A673 (cell line): ENCODE measurements around the gene MITF. TPM values are rescaled to one million over a fixed set of nuclear protein-coding genes. Genes with fewer than 3 reads are reported as not detected.

Experiments used
- BruUV-seq: library from RNA; stranded (reverse); fragments of 400-500 nt; replicated peaks from 2 replicates; lab custom pipeline; 2021; lab: Mats Ljungman, UMichigan
- CTCF ChIA-PET: fragments of 300-600 bp; sonication (Branson Sonifier 250); formaldehyde crosslinking; loops from one replicate; lab custom pipeline; 2022; ENCODE audit warnings: antibody characterized with exemption; lab: Charles Lee
- POLR2A ChIA-PET: fragments of 300-600 bp; sonication (Branson Sonifier 250); formaldehyde crosslinking; loops from one replicate; lab custom pipeline; 2022; ENCODE audit warnings: antibody characterized with exemption; ENCODE audit not compliant: low non-redundant PET; lab: Charles Lee
- DNase-seq: peaks from one replicate; pipeline ENCODE4 v3.0.0-alpha.2; 2015; ENCODE audit warnings: low spot score
- H3K27ac ChIP-seq: fragments of 200-600 bp; sonication (generic); 2 replicates; pipeline ENCODE4 v1.5.1; 2016; ENCODE audit warnings: mixed run types, low read depth, mild to moderate bottlenecking, mixed read lengths, antibody characterized with exemption, low read length; ENCODE audit not compliant: poor library complexity, severe bottlenecking
- H3K27me3 ChIP-seq: fragments of 200-600 bp; sonication (generic); replicated peaks from 2 replicates; pipeline ENCODE4 v1.6.1; 2017; ENCODE audit warnings: mixed run types, low read depth, mild to moderate bottlenecking, mixed read lengths, antibody characterized with exemption, low read length; ENCODE audit not compliant: insufficient read depth, poor library complexity
- H3K36me3 ChIP-seq: fragments of 200-600 bp; sonication (generic); 2 replicates; pipeline ENCODE4 v1.6.1; 2016; ENCODE audit warnings: mixed run types, mild to moderate bottlenecking, mixed read lengths, antibody characterized with exemption, low read length; ENCODE audit not compliant: insufficient read depth, poor library complexity, severe bottlenecking
- H3K4me1 ChIP-seq: fragments of 200-600 bp; sonication (generic); 2 replicates; pipeline ENCODE4 v1.6.1; 2017; ENCODE audit warnings: mixed run types, mild to moderate bottlenecking, mixed read lengths, antibody characterized with exemption, low read length; ENCODE audit not compliant: insufficient read depth, poor library complexity, severe bottlenecking
- H3K4me3 ChIP-seq: fragments of 200-600 bp; sonication (generic); 2 replicates; pipeline ENCODE4 v1.5.1; 2016; ENCODE audit warnings: low read depth, mixed run types, mild to moderate bottlenecking, mixed read lengths, low read length; ENCODE audit not compliant: poor library complexity, severe bottlenecking
- H3K9me3 ChIP-seq: fragments of 200-600 bp; sonication (generic); 2 replicates; pipeline ENCODE4 v1.6.1; 2016; ENCODE audit warnings: mixed run types, low read depth, mild to moderate bottlenecking, mixed read lengths, antibody characterized with exemption, low read length; ENCODE audit not compliant: poor library complexity, severe bottlenecking
- EZH2 ChIP-seq: fragments of 200-600 bp; sonication (generic); IDR thresholded peaks from 2 replicates; pipeline ENCODE4 v1.6.1; 2017; ENCODE audit warnings: borderline replicate concordance, low read depth, mild to moderate bottlenecking, mixed read lengths, antibody characterized with exemption, low read length; ENCODE audit not compliant: poor library complexity, severe bottlenecking
- intact Hi-C: fragments of 100-400 bp; cut with micrococcal nuclease; formaldehyde crosslinking; loops from one replicate; pipeline ENCODE4 v1.10.0; 2022; ENCODE audit not compliant: unreplicated experiment
- total RNA-seq: library from RNA; stranded (reverse); gene quantifications from 2 replicates; pipeline ENCODE4 v1.2.3, GENCODE V29; 2021
- TF ChIP-seq, protein P1 (sequence below): fragments of 300-800, 200-600 bp; sonication (generic); conservative IDR thresholded peaks from 2 replicates; pipeline ENCODE4 v1.5.1; 2017; ENCODE audit warnings: low read depth, mild to moderate bottlenecking, antibody characterized with exemption, low read length, moderate library complexity, mixed read lengths

Gene MITF
- total RNA-seq, 1 experiment from 2014 or later = 0.52 TPM

DNA sequence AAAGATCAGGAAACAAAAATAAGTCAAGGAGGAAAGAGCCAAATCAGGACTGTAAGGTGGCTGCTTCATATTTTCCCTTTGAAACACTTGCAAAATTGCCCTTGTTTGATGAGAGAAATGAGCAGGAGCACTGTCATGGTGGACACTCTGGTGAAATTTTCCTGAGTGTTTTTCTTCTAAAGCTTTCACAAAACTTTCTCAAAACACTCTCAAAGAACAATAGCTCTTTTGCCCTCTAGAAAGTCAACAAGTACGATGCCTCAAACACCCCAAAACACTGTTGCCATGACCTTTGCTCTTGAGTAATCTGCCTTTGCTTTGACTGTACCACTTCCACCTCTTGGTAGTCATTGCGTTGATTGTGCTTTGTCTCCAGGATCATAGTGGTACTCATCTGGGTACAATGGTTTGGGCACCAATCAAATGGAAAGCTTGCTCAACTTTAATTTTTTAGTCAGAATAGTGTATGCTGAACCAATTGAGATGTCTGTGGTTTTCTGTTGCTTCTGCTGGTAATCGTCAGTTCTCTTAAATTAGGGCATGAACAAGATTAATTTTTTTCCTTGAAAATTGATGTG lies 13.2 kb upstream of the MITF start:
- H3K36me3 ChIP-seq = no peaks in the 10 kb centered on the region
- POLR2A ChIA-PET = no interaction called here

GRCh38 chr3:69729147-69729919 lies 9.9 kb upstream of the MITF start:
- intact Hi-C loops = no loop called here
- no peaks in the 10 kb centered on the region for H3K9me3 ChIP-seq
- no peaks in the 10 kb centered on the region for H3K4me1 ChIP-seq
- CTCF ChIA-PET = no interaction called here
- no peaks in the 10 kb centered on the region for H3K27me3 ChIP-seq
- H3K4me3 ChIP-seq = no peak overlapping the region
- no peak overlapping the region for H3K27ac ChIP-seq
- POLR2A ChIA-PET = interaction anchor here (0.6 kb wide), 1 partner anchor 10 kb away, joined by 3 read pairs; the partner anchor contains the start of gene MITF
- no peaks in the 10 kb centered on the region for H3K36me3 ChIP-seq
- BruUV-seq = no TSS peak
- DNase-seq = no peak
- TF ChIP-seq, protein P1, sequence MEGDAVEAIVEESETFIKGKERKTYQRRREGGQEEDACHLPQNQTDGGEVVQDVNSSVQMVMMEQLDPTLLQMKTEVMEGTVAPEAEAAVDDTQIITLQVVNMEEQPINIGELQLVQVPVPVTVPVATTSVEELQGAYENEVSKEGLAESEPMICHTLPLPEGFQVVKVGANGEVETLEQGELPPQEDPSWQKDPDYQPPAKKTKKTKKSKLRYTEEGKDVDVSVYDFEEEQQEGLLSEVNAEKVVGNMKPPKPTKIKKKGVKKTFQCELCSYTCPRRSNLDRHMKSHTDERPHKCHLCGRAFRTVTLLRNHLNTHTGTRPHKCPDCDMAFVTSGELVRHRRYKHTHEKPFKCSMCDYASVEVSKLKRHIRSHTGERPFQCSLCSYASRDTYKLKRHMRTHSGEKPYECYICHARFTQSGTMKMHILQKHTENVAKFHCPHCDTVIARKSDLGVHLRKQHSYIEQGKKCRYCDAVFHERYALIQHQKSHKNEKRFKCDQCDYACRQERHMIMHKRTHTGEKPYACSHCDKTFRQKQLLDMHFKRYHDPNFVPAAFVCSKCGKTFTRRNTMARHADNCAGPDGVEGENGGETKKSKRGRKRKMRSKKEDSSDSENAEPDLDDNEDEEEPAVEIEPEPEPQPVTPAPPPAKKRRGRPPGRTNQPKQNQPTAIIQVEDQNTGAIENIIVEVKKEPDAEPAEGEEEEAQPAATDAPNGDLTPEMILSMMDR = no peak
- no peak for TF ChIP-seq EZH2

More for the DNA sequence above, 13.2 kb upstream of the MITF start:
- no peak overlapping the region for H3K27ac ChIP-seq
- H3K4me1 ChIP-seq = no peaks in the 10 kb centered on the region
- TF ChIP-seq, protein P1 = no peak
- no peak for TF ChIP-seq EZH2
- intact Hi-C loops = no loop called here
- BruUV-seq = no TSS peak
- no peak for DNase-seq
- H3K4me3 ChIP-seq = no peak overlapping the region
- no peaks in the 10 kb centered on the region for H3K27me3 ChIP-seq
- CTCF ChIA-PET = no interaction called here
- H3K9me3 ChIP-seq = no peaks in the 10 kb centered on the region

- Histone ChIP-seq H3K36me3 (no peaks in the 10 kb centered on the region), H3K4me1 (no peaks in the 10 kb centered on the region), H3K27me3 (no peaks in the 10 kb centered on the region), H3K4me3 (no peak overlapping the region), H3K27ac (no peak overlapping the region), H3K9me3 (no peaks in the 10 kb centered on the region)
- ChIA-PET POLR2A (no interaction called here), CTCF (no interaction called here)
- no TSS peak for BruUV-seq
- intact Hi-C loops = no loop called here
- DNase-seq = no peak
- TF ChIP-seq EZH2 = no peak
- TF ChIP-seq, protein P1 = no peak
These were observed 8.2 kb upstream of the MITF start for GRCh38 chr3:69731080-69731479.
